PC-9 (cell line): ENCODE results near the gene SRXN1. TPM values are rescaled to one million over a fixed set of nuclear protein-coding genes. Genes with fewer than 3 reads are reported as not detected.

Experiments
- BruUV-seq: library from RNA; stranded (reverse); fragments of 400-500 nt; replicated peaks from 2 replicates; lab custom pipeline; 2021; lab: Mats Ljungman, UMichigan
- CTCF ChIA-PET: fragments of 300-600 bp; sonication (Branson Sonifier 250); formaldehyde crosslinking; loops from one replicate; lab custom pipeline; 2022; ENCODE audit warnings: antibody characterized with exemption; lab: Charles Lee
- POLR2A ChIA-PET: fragments of 300-600 bp; sonication (Branson Sonifier 250); formaldehyde crosslinking; loops from one replicate; lab custom pipeline; 2022; ENCODE audit warnings: antibody characterized with exemption; ENCODE audit not compliant: unreplicated experiment; lab: Charles Lee
- DNase-seq, 2 experiments: peaks; one replicate each; pipeline versions ENCODE4 v3.0.0 to v3.0.0-alpha.2; 2015 to 2022; ENCODE audit warnings: mixed read lengths in 1 of 2
- H2AFZ ChIP-seq: fragments of 200-600 bp; sonication (generic); 2 replicates; pipeline ENCODE4 v1.8.1; 2017; ENCODE audit warnings: antibody characterized with exemption
- H3F3A ChIP-seq: fragments of 200-600 bp; sonication (generic); 2 replicates; pipeline ENCODE4 v1.8.1; 2017; ENCODE audit warnings: antibody characterized with exemption, mild to moderate bottlenecking, low read depth; ENCODE audit not compliant: insufficient read depth
- H3K27ac ChIP-seq: fragments of 200-600 bp; sonication (generic); 2 replicates; pipeline ENCODE4 v1.6.1; 2016; ENCODE audit warnings: mixed run types
- H3K27me3 ChIP-seq: fragments of 200-600 bp; sonication (generic); 2 replicates; pipeline ENCODE4 v1.6.1; 2016; ENCODE audit warnings: low read depth, mixed run types; ENCODE audit not compliant: insufficient read depth
- H3K36me3 ChIP-seq: fragments of 200-600 bp; sonication (generic); 2 replicates; pipeline ENCODE4 v1.6.1; 2016; ENCODE audit warnings: low read depth, mixed run types
- H3K4me1 ChIP-seq: fragments of 200-600 bp; sonication (generic); replicated peaks from 2 replicates; pipeline ENCODE4 v1.6.1; 2016; ENCODE audit warnings: mixed run types; ENCODE audit not compliant: insufficient read depth
- H3K4me2 ChIP-seq: fragments of 200-600 bp; sonication (generic); 2 replicates; pipeline ENCODE4 v1.6.1; 2017; ENCODE audit warnings: mixed run types
- H3K4me3 ChIP-seq: fragments of 200-600 bp; sonication (generic); 2 replicates; pipeline ENCODE4 v1.6.1; 2016; ENCODE audit warnings: mixed run types
- H3K79me2 ChIP-seq: fragments of 200-600 bp; sonication (generic); 2 replicates; pipeline ENCODE4 v1.6.1; 2017; ENCODE audit warnings: low read depth, mixed run types
- H3K9me2 ChIP-seq: fragments of 200-600 bp; sonication (generic); 2 replicates; pipeline ENCODE4 v1.8.1; 2017; ENCODE audit warnings: mild to moderate bottlenecking; ENCODE audit not compliant: insufficient read depth
- H3K9me3 ChIP-seq: fragments of 200-600 bp; sonication (generic); 2 replicates; pipeline ENCODE4 v1.8.1; 2016; ENCODE audit warnings: low read depth; ENCODE audit not compliant: insufficient read depth
- H4K20me1 ChIP-seq: fragments of 200-600 bp; sonication (generic); 2 replicates; pipeline ENCODE4 v1.8.1; 2017; ENCODE audit not compliant: insufficient read depth
- CTCF ChIP-seq: fragments of 200-600 bp; sonication (generic); conservative IDR thresholded peaks from 2 replicates; pipeline ENCODE4 v1.6.1; 2017; ENCODE audit warnings: mixed run types, antibody characterized with exemption, mild to moderate bottlenecking, moderate library complexity
- EZH2 ChIP-seq: fragments of 200-600 bp; sonication (generic); IDR thresholded peaks from 2 replicates; pipeline ENCODE4 v1.8.0; 2017; ENCODE audit warnings: antibody characterized with exemption, low read depth
- intact Hi-C: fragments of 100-400 bp; cut with micrococcal nuclease; formaldehyde crosslinking; loops from one replicate; pipeline ENCODE4 v1.10.0; 2022; ENCODE audit not compliant: unreplicated experiment
- total RNA-seq: library from RNA; stranded (reverse); gene quantifications from 2 replicates; pipeline ENCODE4 v1.2.3, GENCODE V29; 2021

The SRXN1 gene
- total RNA-seq, 1 experiment from 2014 or later = 204 TPM

DNA sequence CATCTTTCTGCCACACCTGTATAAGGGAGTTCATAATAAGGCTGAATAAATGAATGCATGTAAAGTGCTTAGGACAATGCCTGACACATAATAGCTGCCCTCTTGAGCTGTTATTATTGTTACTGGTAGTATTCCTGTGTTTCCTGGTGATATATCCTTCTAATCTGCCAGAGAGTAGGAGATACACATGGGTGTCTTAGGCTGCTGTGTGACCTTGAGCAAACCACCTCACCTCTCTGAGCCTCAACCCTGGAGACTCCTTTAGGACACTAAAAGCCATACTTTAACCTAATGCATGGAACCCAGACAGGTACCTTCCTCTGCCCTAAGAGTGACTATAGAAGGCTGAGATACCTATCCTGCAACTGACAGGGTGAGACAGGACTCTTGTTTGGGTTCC, 15.1 kb upstream of the SRXN1 start:
- TF ChIP-seq EZH2 (no peak), CTCF (no peak)
- no peaks in the 10 kb centered on the region for H3K79me2 ChIP-seq
- H3K27ac ChIP-seq = no peak overlapping the region
- ChIA-PET CTCF (interaction anchor here (1.2 kb wide), 2 partner anchors 22 to 101 kb away, joined by 5 to 6 read pairs; partner anchors contain the start of gene SLC52A3), POLR2A (interaction anchor here (0.5 to 0.6 kb wide), 2 partner anchors 29 to 98 kb away, joined by 3 to 6 read pairs; no protein-coding TSS in a partner anchor)
- H3K4me2 ChIP-seq = no peak overlapping the region
- no peak overlapping the region for H3K4me3 ChIP-seq
- no peaks in the 10 kb centered on the region for H3K36me3 ChIP-seq
- H3K9me2 ChIP-seq = no peaks in the 10 kb centered on the region
- H3F3A ChIP-seq = no peaks in the 10 kb centered on the region
- no TSS peak for BruUV-seq
- 0 out of 2 replicates have a peak, but pooled peaks cover 2% of the 10 kb centered on the region for H4K20me1 ChIP-seq
- H3K9me3 ChIP-seq = no peaks in the 10 kb centered on the region
- no peak overlapping the region for H2AFZ ChIP-seq
- intact Hi-C loops = loop anchor here (5.0 kb wide), 1 partner anchor 106 kb away; no protein-coding TSS in a partner anchor
- no peak for DNase-seq
- peaks cover 4% of the 10 kb centered on the region for H3K27me3 ChIP-seq
- no peaks in the 10 kb centered on the region for H3K4me1 ChIP-seq

- Histone ChIP-seq H4K20me1 (0 out of 2 replicates have a peak, but pooled peaks cover 2% of the 10 kb centered on the region), H3K4me1 (no peaks in the 10 kb centered on the region), H3K79me2 (no peaks in the 10 kb centered on the region), H3K27me3 (no peaks in the 10 kb centered on the region; the same call in 1 of the 2 replicates), H3F3A (no peaks in the 10 kb centered on the region), H2AFZ (no peak overlapping the region), H3K4me2 (no peak overlapping the region), H3K9me3 (no peaks in the 10 kb centered on the region), H3K9me2 (no peaks in the 10 kb centered on the region), H3K36me3 (no peaks in the 10 kb centered on the region), H3K27ac (no peak overlapping the region), H3K4me3 (no peak overlapping the region)
- CTCF ChIA-PET = interaction anchor here (1.0 to 1.2 kb wide), 3 partner anchors 15 to 101 kb away, joined by 4 to 6 read pairs (median 5); partner anchors contain the start of gene SLC52A3
- peak in 1 of 2 experiments; percentile 55 for DNase-seq
- TF ChIP-seq CTCF (peak; percentile 89), EZH2 (no peak)
- POLR2A ChIA-PET = interaction anchor here (0.5 to 0.6 kb wide), 3 partner anchors 17 to 98 kb away, joined by 3 to 7 read pairs (median 5); no protein-coding TSS in a partner anchor
- no TSS peak for BruUV-seq
- intact Hi-C loops = loop anchor here (5.0 kb wide), 1 partner anchor 105 kb away; no protein-coding TSS in a partner anchor
Measured at GRCh38 chr20:667351-668034, 14.5 kb upstream of the SRXN1 start.

DNA sequence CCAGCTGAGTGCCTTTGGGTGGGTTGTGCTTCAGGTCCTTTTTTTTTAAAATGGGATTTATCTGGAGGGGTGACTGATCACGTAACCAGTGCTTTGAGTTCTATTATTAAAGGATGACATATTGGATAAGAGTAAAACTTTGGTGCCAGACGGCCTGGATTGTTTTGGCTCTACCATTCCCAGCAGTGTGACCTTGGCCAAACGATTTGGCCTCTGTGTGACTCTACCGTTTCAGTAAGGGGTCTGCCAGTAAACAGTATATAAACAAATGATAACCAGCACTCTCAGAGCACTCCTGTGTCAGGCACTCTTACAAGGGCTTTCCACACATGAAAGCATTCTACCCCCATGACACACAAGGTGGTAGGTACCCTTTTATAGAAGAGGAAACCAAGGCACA, 13.9 kb upstream of the SRXN1 start:
- no peak overlapping the region for H3K4me3 ChIP-seq
- no peaks in the 10 kb centered on the region for H3K4me1 ChIP-seq
- no TSS peak for BruUV-seq
- H2AFZ ChIP-seq = no peak overlapping the region
- 0 out of 2 replicates have a peak, but pooled peaks cover 2% of the 10 kb centered on the region for H4K20me1 ChIP-seq
- intact Hi-C loops = loop anchor here (5.0 kb wide), 1 partner anchor 105 kb away; no protein-coding TSS in a partner anchor
- no peaks in the 10 kb centered on the region for H3K9me2 ChIP-seq
- H3K36me3 ChIP-seq = no peaks in the 10 kb centered on the region
- no peaks in the 10 kb centered on the region for H3K9me3 ChIP-seq
- H3K27ac ChIP-seq = no peak overlapping the region
- H3K4me2 ChIP-seq = no peak overlapping the region
- CTCF ChIA-PET = interaction anchor here (1.0 to 1.2 kb wide), 3 partner anchors 14 to 102 kb away, joined by 4 to 6 read pairs (median 5); partner anchors contain the start of gene SLC52A3
- no peaks in the 10 kb centered on the region; the same call in 1 of the 2 replicates for H3K27me3 ChIP-seq
- TF ChIP-seq EZH2 (no peak), CTCF (no peak)
- DNase-seq = no peak
- POLR2A ChIA-PET = no interaction called here
- no peaks in the 10 kb centered on the region for H3K79me2 ChIP-seq
- no peaks in the 10 kb centered on the region for H3F3A ChIP-seq
